22Rv1 (cell line): ENCODE results near the gene ASB16.

Experiments used
- CTCF ChIP-seq: fragments of 450-650 bp; IDR thresholded peaks from 2 replicates; pipeline ENCODE4 v1.5.1; 2017; ENCODE audit warnings: mild to moderate bottlenecking
- ZFX ChIP-seq: fragments of 450-650 bp; IDR thresholded peaks from 2 replicates; pipeline ENCODE4 v1.6.1; 2017; ENCODE audit warnings: antibody characterized with exemption, borderline replicate concordance

DNA sequence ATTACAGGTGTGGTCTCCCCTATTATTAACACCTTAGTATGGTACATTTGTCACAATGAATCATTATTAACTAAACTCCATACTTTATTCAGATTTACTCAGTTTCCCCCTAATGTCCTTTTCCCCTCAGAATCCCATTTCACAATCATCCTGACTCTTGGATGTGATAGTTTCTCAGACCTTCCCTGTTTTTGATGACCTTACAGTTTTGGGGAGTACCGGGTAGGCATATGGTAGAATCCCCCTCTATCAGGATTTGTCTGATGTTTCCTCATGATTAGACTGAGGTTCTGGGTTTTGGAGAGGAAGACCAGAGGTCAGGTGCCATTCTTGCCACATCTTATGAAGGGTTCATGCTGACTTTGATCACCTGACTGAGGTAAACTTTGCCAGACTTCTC is 6.0 kb upstream of the ASB16 start:
- no peak for TF ChIP-seq CTCF
- no peak for TF ChIP-seq ZFX
